Left lung (tissue), 10 donors: Measurements from ENCODE around the gene GRIK2. TPM values are rescaled to one million over a fixed set of nuclear protein-coding genes. Genes with fewer than 3 reads are reported as not detected.

Experiments used
- ATAC-seq: fragments of 200-7000 bp; cut with Tn5 transposase; one replicate; pipeline ENCODE4 v1.9.1; 2020; ENCODE audit warnings: moderate library complexity
- DNase-seq, 4 donors: peaks; one replicate each; pipeline ENCODE4 v3.0.0-alpha.2; 2013 to 2020
- H3K27ac ChIP-seq, 2 donors: fragments of 200-600 bp; sonication (generic) in 1 of 2; one replicate each; pipeline versions ENCODE4 v1.5.0 to v1.8.0; 2020 to 2021
- H3K27me3 ChIP-seq, 2 donors: fragments of 200-600 bp; sonication (generic) in 1 of 2; one replicate each; pipeline versions ENCODE4 v1.5.0 to v1.8.0; 2020 to 2021
- H3K36me3 ChIP-seq, 2 donors: fragments of 200-600 bp; sonication (generic) in 1 of 2; one replicate each; pipeline versions ENCODE4 v1.5.0 to v1.8.0; 2020 to 2021
- H3K4me1 ChIP-seq, 2 donors: fragments of 200-600 bp; one replicate each; pipeline ENCODE4 v1.8.0; 2021
- H3K4me3 ChIP-seq, 2 donors: fragments of 200-600 bp; sonication (generic) in 1 of 2; one replicate each; pipeline versions ENCODE4 v1.5.0 to v1.8.0; 2020 to 2021; ENCODE audit warnings: mild to moderate bottlenecking in 1 of 2
- H3K9me3 ChIP-seq, 2 donors: fragments of 200-600 bp; sonication (generic) in 1 of 2; one replicate each; pipeline versions ENCODE4 v1.5.0 to v1.8.0; 2020 to 2021
- CTCF ChIP-seq, 2 donors: fragments of 200-600 bp; sonication (generic) in 1 of 2; IDR thresholded peaks; one replicate each; pipeline versions ENCODE4 v1.5.0 to v1.8.0; 2021; ENCODE audit warnings: antibody characterized with exemption in 2 of 2
- intact Hi-C, 2 donors: fragments of 100-400 bp; cut with DNase I; formaldehyde crosslinking; loops; one replicate each; pipeline versions ENCODE4 v1.11.2 to v1.14.2; 2022
- polyA plus RNA-seq, 6 donors: library from polyadenylated mRNA; unstranded; fragments of 120-200 nt; gene quantifications; one replicate each; pipeline ENCODE4 v1.2.1, GENCODE V29; 2013; ENCODE audit not compliant: insufficient read length in 6 of 6
- total RNA-seq, 2 donors: library from RNA; stranded (reverse); fragmentation: NEBNext Ultra II Directional; extraction: Animal tissue kit (Norgen Biotek cat#: 25700); gene quantifications; one replicate each; pipeline ENCODE4 v1.2.1, GENCODE V29; 2021
- donor health status: DM: no; HTN: yes; CAD: no.
- donor health status: DM: no; HTN: no; CAD: no.

Gene GRIK2
- total and polyA plus RNA-seq, 8 donors, result 0.24 to 0.98 (median 0.67) TPM

- intact Hi-C loops, result no loop called here
- ATAC-seq, result no peak
- Histone ChIP-seq H3K9me3 (no peaks in the 10 kb centered on the region), H3K36me3 (no peaks in the 10 kb centered on the region), H3K4me1 (no peaks in the 10 kb centered on the region), H3K27me3 (no peaks in the 10 kb centered on the region), H3K4me3 (no peak overlapping the region), H3K27ac (no peak overlapping the region)
- DNase-seq, result no peak
- TF ChIP-seq CTCF (IDR thresholded peaks at IDR 0.05), result no peak
These were observed 293.1 kb downstream of the GRIK2 start for GRCh38 chr6:101686653-101687052.

- ATAC-seq (no peak), DNase-seq (no peak)
- Histone ChIP-seq H3K9me3 (no peaks in the 10 kb centered on the region), H3K27ac (no peak overlapping the region), H3K4me1 (no peaks in the 10 kb centered on the region), H3K36me3 (no peaks in the 10 kb centered on the region), H3K27me3 (no peaks in the 10 kb centered on the region), H3K4me3 (no peak overlapping the region)
- TF ChIP-seq CTCF (IDR thresholded peaks at IDR 0.05), result no peak
- intact Hi-C loops, result no loop called here
These were observed 295.6 kb downstream of the GRIK2 start for GRCh38 chr6:101689156-101689555.

DNA sequence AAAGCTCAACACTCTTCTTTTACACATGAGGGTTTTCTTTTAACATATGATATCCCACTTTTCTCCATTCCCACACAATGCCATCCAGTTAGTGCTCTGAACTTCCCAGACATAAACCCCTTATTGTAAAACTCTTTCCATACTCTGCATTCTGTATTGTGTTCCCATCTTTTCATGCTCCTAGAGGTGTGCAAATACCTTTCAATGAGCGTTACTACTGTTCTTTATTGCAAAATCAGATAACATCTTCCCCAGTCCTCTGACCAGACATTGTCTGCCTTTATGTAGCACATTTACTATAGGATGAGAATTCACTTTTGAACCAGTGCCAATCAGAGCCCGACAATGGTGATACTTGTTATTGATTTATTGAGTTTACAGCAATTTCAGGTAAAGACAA, 296.2 kb downstream of the GRIK2 start:
- no peak overlapping the region for H3K4me3 ChIP-seq

DNA sequence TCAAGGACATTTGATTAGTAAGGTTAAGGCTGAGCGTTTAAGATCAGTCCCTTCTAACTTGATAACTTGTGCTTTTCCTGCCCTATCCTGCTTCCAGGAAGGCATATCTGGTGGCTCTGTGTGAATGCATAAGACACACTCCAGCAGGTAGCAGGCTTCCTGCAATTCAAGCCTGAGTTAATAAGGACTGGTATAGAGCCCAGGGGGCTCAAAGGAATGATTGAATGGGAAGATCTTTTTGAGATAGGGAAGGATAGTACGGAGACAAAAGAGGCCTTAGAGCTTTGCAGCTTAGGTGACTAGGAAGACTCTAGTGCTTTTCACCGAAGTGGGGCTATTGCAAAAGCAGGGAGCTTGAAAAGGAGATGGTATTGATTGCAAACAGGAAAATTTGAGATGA, 307.1 kb downstream of the GRIK2 start:
- no peaks in the 10 kb centered on the region for H3K4me1 ChIP-seq
- no peak for TF ChIP-seq CTCF (IDR thresholded peaks at IDR 0.05)
- no peaks in the 10 kb centered on the region for H3K9me3 ChIP-seq
- H3K36me3 ChIP-seq, result no peaks in the 10 kb centered on the region
- no peak overlapping the region for H3K4me3 ChIP-seq
- intact Hi-C loops, result no loop called here
- H3K27me3 ChIP-seq, result no peaks in the 10 kb centered on the region
- no peak for ATAC-seq
- H3K27ac ChIP-seq, result no peak overlapping the region
- DNase-seq, result no peak

More for the DNA sequence above, 296.2 kb downstream of the GRIK2 start:
- Histone ChIP-seq H3K27ac (no peak overlapping the region), H3K9me3 (no peaks in the 10 kb centered on the region), H3K27me3 (no peaks in the 10 kb centered on the region), H3K4me1 (no peaks in the 10 kb centered on the region), H3K36me3 (no peaks in the 10 kb centered on the region)
- ATAC-seq (no peak), DNase-seq (no peak)
- intact Hi-C loops, result no loop called here
- TF ChIP-seq CTCF (IDR thresholded peaks at IDR 0.05), result no peak

- no peak for TF ChIP-seq CTCF (IDR thresholded peaks at IDR 0.05)
- no peaks in the 10 kb centered on the region for H3K4me1 ChIP-seq
- H3K9me3 ChIP-seq, result no peaks in the 10 kb centered on the region
- DNase-seq (no peak), ATAC-seq (no peak)
- no peak overlapping the region for H3K4me3 ChIP-seq
- no peak overlapping the region for H3K27ac ChIP-seq
- intact Hi-C loops, result no loop called here
- H3K36me3 ChIP-seq, result no peaks in the 10 kb centered on the region
- H3K27me3 ChIP-seq, result no peaks in the 10 kb centered on the region
These were observed 309.8 kb downstream of the GRIK2 start for GRCh38 chr6:101703311-101703710.
